ENCODE measurements around the gene MARCHF10. TPM values are rescaled to one million over a fixed set of nuclear protein-coding genes. Genes with fewer than 3 reads are reported as not detected.

The MARCHF10 gene
- total and polyA plus RNA-seq, 12 donors: 0.04 TPM; not detected in 11

- no peak for DNase-seq
- ATAC-seq: peak in 2 of 8 donors; percentile 13 to 51
Measured at GRCh38 chr17:62822080-62822904, 14.2 kb upstream of the MARCHF10 start.

GRCh38 chr17:62821189-62822079 is 13.3 kb upstream of the MARCHF10 start:
- DNase-seq (no peak), ATAC-seq (peak in 1 of 8 donors; percentile 50)
- Histone ChIP-seq H3K4me3 (no peak overlapping the region), H3K27ac (no peak overlapping the region), H3K36me3 (no peaks in the 10 kb centered on the region), H3K4me1 (peaks cover 0 to 17% (median 12%) of the 10 kb centered on the region in 9 donors), H3K27me3 (no peaks in the 10 kb centered on the region), H3K9me3 (no peaks in the 10 kb centered on the region)
- no peak for TF ChIP-seq CTCF (IDR thresholded peaks at IDR 0.05)
- 88 to 89% methylated on average over 15 of the region's 15 CpGs for WGBS, 2 donors
- intact Hi-C loops (cut with DNase I): loop anchor here in 1 of 10 donors (10.0 kb wide), 1 partner anchor 143 kb away; the partner anchor contains the start of gene TANC2

More at GRCh38 chr17:62822080-62822904, 14.2 kb upstream of the MARCHF10 start:
- Histone ChIP-seq H3K4me3 (no peak overlapping the region), H3K36me3 (no peaks in the 10 kb centered on the region), H3K4me1 (peaks cover 0 to 18% (median 13%) of the 10 kb centered on the region in 9 donors), H3K9me3 (no peaks in the 10 kb centered on the region), H3K27ac (no peak overlapping the region), H3K27me3 (no peaks in the 10 kb centered on the region)
- intact Hi-C loops (cut with DNase I): loop anchor here in 1 of 10 donors (10.0 kb wide), 1 partner anchor 143 kb away; the partner anchor contains the start of gene TANC2
- 80 to 81% methylated on average over 11 of the region's 11 CpGs for WGBS, 2 donors
- TF ChIP-seq CTCF (IDR thresholded peaks at IDR 0.05): no peak

- H3K36me3 ChIP-seq: no peaks in the 10 kb centered on the region
- 8 to 10% methylated on average over 12 of the region's 12 CpGs for WGBS, 2 donors
- no peaks in the 10 kb centered on the region for H3K27me3 ChIP-seq
- peak overlapping the region in 3 of 10 donors; percentile 10 to 13 (median 12) for H3K4me3 ChIP-seq
- peaks cover 0 to 17% (median 12%) of the 10 kb centered on the region in 9 donors for H3K4me1 ChIP-seq
- DNase-seq: peak; percentile 15 to 41
- no peak for TF ChIP-seq CTCF (IDR thresholded peaks at IDR 0.05)
- H3K9me3 ChIP-seq: no peaks in the 10 kb centered on the region
- peak; percentile 80 to 99 (median 95) for ATAC-seq
- peak overlapping the region in 7 of 10 donors; percentile 14 to 69 (median 20) for H3K27ac ChIP-seq
- intact Hi-C loops (cut with DNase I): loop anchor here in 1 of 10 donors (10.0 kb wide), 1 partner anchor 145 kb away; the partner anchor contains the start of gene TANC2
Measured at GRCh38 chr17:62819511-62820221, 11.6 kb upstream of the MARCHF10 start.
